Tibial nerve (tissue), 4 donors: ENCODE measurements around the gene FAM151B. TPM values are rescaled to one million over a fixed set of nuclear protein-coding genes. Genes with fewer than 3 reads are reported as not detected.
"Not testable (repeated sequence)": the region's sequence is repeated elsewhere in the genome, so short reads cannot be mapped to it uniquely, and the experiment has no call there.

Experiments
- DNase-seq, 2 donors: peaks; one replicate each; pipeline ENCODE4 v3.0.0-alpha.2; 2019; ENCODE audit warnings: low spot score in 2 of 2
- H3K27ac ChIP-seq, 4 donors: fragments of 200-600 bp; sonication (generic) in 3 of 4; one replicate each; pipeline ENCODE4 v1.5.1; 2017 to 2019; ENCODE audit warnings: mild to moderate bottlenecking in 1 of 4
- H3K27me3 ChIP-seq, 2 donors: fragments of 200-600 bp; sonication (generic) in 1 of 2; one replicate each; pipeline versions ENCODE4 v1.5.1 to v1.6.0; 2017 to 2019
- H3K36me3 ChIP-seq, 3 donors: fragments of 200-600 bp; sonication (generic); one replicate each; pipeline ENCODE4 v1.5.1; 2018 to 2019
- H3K4me1 ChIP-seq, 4 donors: fragments of 200-600 bp; sonication (generic) in 3 of 4; one replicate each; pipeline ENCODE4 v1.5.1; 2017 to 2019
- H3K4me3 ChIP-seq, 4 donors: fragments of 200-600 bp; sonication (generic) in 3 of 4; one replicate each; pipeline ENCODE4 v1.5.1; 2017 to 2019; ENCODE audit warnings: mild to moderate bottlenecking in 1 of 4, moderate library complexity in 1 of 4
- H3K9me3 ChIP-seq, 4 donors: fragments of 200-600 bp; sonication (generic) in 3 of 4; one replicate each; pipeline ENCODE4 v1.5.1; 2017 to 2019
- CTCF ChIP-seq, 5 experiments: fragments of 200-600 bp in 3 of 5; fragments of 450-650 bp in 2 of 5; sonication (generic) in 3 of 5; IDR thresholded peaks; one replicate each; pipeline ENCODE4 v1.5.1; 2016 to 2019; ENCODE audit warnings: antibody characterized with exemption in 5 of 5, mild to moderate bottlenecking in 3 of 5, moderate library complexity in 2 of 5
- EP300 ChIP-seq, 2 donors: sonication (generic); formaldehyde crosslinking; IDR thresholded peaks; one replicate each; pipeline ENCODE4 v1.6.1; 2017; ENCODE audit warnings: antibody characterized with exemption in 2 of 2, mild to moderate bottlenecking in 1 of 2
- POLR2A ChIP-seq, 2 donors: fragments of 450-650 bp; IDR thresholded peaks; one replicate each; pipeline ENCODE4 v1.6.1; 2017; ENCODE audit warnings: antibody characterized with exemption in 2 of 2, mild to moderate bottlenecking in 2 of 2, moderate library complexity in 2 of 2
- WGBS, 2 donors: methylation state at CpG; one replicate each; pipeline ENCODE4 v1.1.5; 2018; 5-methylcytosine and 5-hydroxymethylcytosine counted together
- total RNA-seq, 4 donors: library from RNA; depleted of rRNA; stranded (reverse); fragments of >200 nt; gene quantifications; one replicate each; pipeline ENCODE4 v1.1.0, GENCODE V29; 2016

Gene FAM151B
- total RNA-seq, 4 donors from 2014 or later, result 0.90 to 6.1 (median 3.1) TPM

- H3K27ac ChIP-seq, result no peak overlapping the region
- H3K4me3 ChIP-seq, result no peak overlapping the region
- no peak for DNase-seq
- H3K27me3 ChIP-seq, result no peaks in the 10 kb centered on the region
- WGBS, 2 donors, result 92 to 96% methylated on average over 3 to 4 of the region's 4 CpGs
- H3K36me3 ChIP-seq, result peaks cover 0 to 99% (median 7%) of the 10 kb centered on the region in 3 donors
- H3K9me3 ChIP-seq, result peaks cover 0 to 24% (median 1%) of the 10 kb centered on the region in 4 donors
- TF ChIP-seq POLR2A (IDR thresholded peaks at IDR 0.05), result no peak
- TF ChIP-seq CTCF (IDR thresholded peaks at IDR 0.05), result no peak
- TF ChIP-seq EP300 (IDR thresholded peaks at IDR 0.05), result no peak
- H3K4me1 ChIP-seq, result no peaks in the 10 kb centered on the region
These were observed 24.6 kb upstream of the FAM151B start for GRCh38 chr5:80463269-80463668.

- peaks cover 0 to 36% (median 5%) of the 10 kb centered on the region in 4 donors for H3K9me3 ChIP-seq
- H3K36me3 ChIP-seq, result peaks cover 0 to 96% (median 0%) of the 10 kb centered on the region in 3 donors
- H3K4me3 ChIP-seq, result no peak overlapping the region
- H3K27ac ChIP-seq, result no peak overlapping the region
- H3K4me1 ChIP-seq, result no peaks in the 10 kb centered on the region
- no peaks in the 10 kb centered on the region for H3K27me3 ChIP-seq
- no peak for DNase-seq
- TF ChIP-seq CTCF (IDR thresholded peaks at IDR 0.05) (no peak), POLR2A (IDR thresholded peaks at IDR 0.05) (no peak), EP300 (IDR thresholded peaks at IDR 0.05) (no peak)
- WGBS, 2 donors, result 66 to 74% methylated on average over 4 of the region's 4 CpGs
These were observed 21.0 kb upstream of the FAM151B start for GRCh38 chr5:80466669-80467485.

- H3K27me3 ChIP-seq, result no peaks in the 10 kb centered on the region
- H3K9me3 ChIP-seq, result peaks cover 0 to 30% (median 5%) of the 10 kb centered on the region in 4 donors
- no peaks in the 10 kb centered on the region for H3K4me1 ChIP-seq
- no peak overlapping the region for H3K4me3 ChIP-seq
- H3K27ac ChIP-seq, result no peak overlapping the region
- no peak for TF ChIP-seq EP300 (IDR thresholded peaks at IDR 0.05)
- no peak for TF ChIP-seq POLR2A (IDR thresholded peaks at IDR 0.05)
- TF ChIP-seq CTCF (IDR thresholded peaks at IDR 0.05), result no peak
- peaks cover 0 to 96% (median 0%) of the 10 kb centered on the region in 3 donors for H3K36me3 ChIP-seq
- no peak for DNase-seq
- WGBS, 2 donors, result 91 to 98% methylated on average over 1 of the region's 1 CpG
These were observed 19.8 kb upstream of the FAM151B start for GRCh38 chr5:80468131-80468530.

- H3K4me3 ChIP-seq, H3K27ac ChIP-seq, H3K4me1 ChIP-seq, DNase-seq, H3K27me3 ChIP-seq: not testable (repeated sequence)
- peaks cover 0 to 96% (median 3%) of the 10 kb centered on the region in 3 donors for H3K36me3 ChIP-seq
- WGBS, 2 donors, result 100% methylated on average over 2 of the region's 2 CpGs
- H3K9me3 ChIP-seq, result peaks cover 0 to 12% (median 3%) of the 10 kb centered on the region in 4 donors
These were observed 17.3 kb upstream of the FAM151B start for GRCh38 chr5:80470631-80471030.

GRCh38 chr5:80474929-80475328, 13.0 kb upstream of the FAM151B start:
- 97% methylated on average over 2 of the region's 2 CpGs for WGBS, 2 donors
- Histone ChIP-seq H3K9me3 (peaks cover 0 to 8% (median 3%) of the 10 kb centered on the region in 4 donors), H3K4me1 (no peaks in the 10 kb centered on the region), H3K27me3 (no peaks in the 10 kb centered on the region), H3K36me3 (peaks cover 0 to 91% (median 3%) of the 10 kb centered on the region in 3 donors), H3K27ac (no peak overlapping the region), H3K4me3 (no peak overlapping the region)
- no peak for DNase-seq
- TF ChIP-seq EP300 (IDR thresholded peaks at IDR 0.05) (no peak), CTCF (IDR thresholded peaks at IDR 0.05) (no peak)
